Measurements from ENCODE around the gene FBXO48. TPM values are rescaled to one million over a fixed set of nuclear protein-coding genes. Genes with fewer than 3 reads are reported as not detected.
A peak's percentile ranks its signal among the peaks of the same experiment; 100 is the strongest.
"Not testable (repeated sequence)": the region's sequence is repeated elsewhere in the genome, so short reads cannot be mapped to it uniquely, and the experiment has no call there.

The FBXO48 gene
- total and polyA plus RNA-seq, 4 donors, result 0.52 to 1.9 (median 0.96) TPM

DNA sequence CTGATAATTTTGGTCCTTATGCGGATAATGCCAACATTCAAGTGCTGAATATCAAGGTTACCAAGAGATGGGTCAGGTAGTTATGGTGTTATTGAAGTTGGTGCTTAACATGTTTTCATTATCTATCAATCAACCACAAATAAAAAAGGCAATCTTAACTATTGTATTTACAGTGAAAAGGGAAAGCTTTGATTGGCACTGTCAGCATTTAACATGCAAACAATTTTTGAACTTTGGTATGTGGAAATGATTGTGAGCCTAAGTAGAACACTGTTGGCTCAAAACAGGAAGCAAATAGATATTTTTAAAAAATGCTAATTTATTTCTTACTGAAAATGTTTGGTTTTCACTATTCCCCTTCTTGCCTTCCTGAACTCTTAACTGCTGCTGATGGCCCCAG, 22.2 kb upstream of the FBXO48 start:
- H3K9me3 ChIP-seq (ENCODE audit: control insufficient read depth in 4 of 4, insufficient read depth in 3 of 4, low read length in 3 of 4), result no peaks in the 10 kb centered on the region
- no peaks in the 10 kb centered on the region for H3K27me3 ChIP-seq (ENCODE audit: control insufficient read depth in 3 of 3, insufficient read depth in 3 of 3, low read length in 2 of 3)
- H3K9ac ChIP-seq (ENCODE audit: insufficient read depth in 1 of 2, low read length in 2 of 2), result no peak overlapping the region
- TF ChIP-seq, protein P1, sequence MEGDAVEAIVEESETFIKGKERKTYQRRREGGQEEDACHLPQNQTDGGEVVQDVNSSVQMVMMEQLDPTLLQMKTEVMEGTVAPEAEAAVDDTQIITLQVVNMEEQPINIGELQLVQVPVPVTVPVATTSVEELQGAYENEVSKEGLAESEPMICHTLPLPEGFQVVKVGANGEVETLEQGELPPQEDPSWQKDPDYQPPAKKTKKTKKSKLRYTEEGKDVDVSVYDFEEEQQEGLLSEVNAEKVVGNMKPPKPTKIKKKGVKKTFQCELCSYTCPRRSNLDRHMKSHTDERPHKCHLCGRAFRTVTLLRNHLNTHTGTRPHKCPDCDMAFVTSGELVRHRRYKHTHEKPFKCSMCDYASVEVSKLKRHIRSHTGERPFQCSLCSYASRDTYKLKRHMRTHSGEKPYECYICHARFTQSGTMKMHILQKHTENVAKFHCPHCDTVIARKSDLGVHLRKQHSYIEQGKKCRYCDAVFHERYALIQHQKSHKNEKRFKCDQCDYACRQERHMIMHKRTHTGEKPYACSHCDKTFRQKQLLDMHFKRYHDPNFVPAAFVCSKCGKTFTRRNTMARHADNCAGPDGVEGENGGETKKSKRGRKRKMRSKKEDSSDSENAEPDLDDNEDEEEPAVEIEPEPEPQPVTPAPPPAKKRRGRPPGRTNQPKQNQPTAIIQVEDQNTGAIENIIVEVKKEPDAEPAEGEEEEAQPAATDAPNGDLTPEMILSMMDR (IDR thresholded peaks at IDR 0.05; ENCODE audit: control extremely low read depth, extremely low read depth), result no peak
- no peaks in the 10 kb centered on the region for H3K36me3 ChIP-seq (ENCODE audit: control insufficient read depth in 4 of 4, insufficient read depth in 4 of 4, low read length in 4 of 4)
- H3K27ac ChIP-seq (ENCODE audit: low read depth in 1 of 2, low read length in 1 of 2), result no peak overlapping the region
- 98 to 100% methylated on average over 1 of the region's 1 CpG for WGBS, 2 donors
- ATAC-seq (ENCODE audit: insufficient read depth, low FRiP score) (no peak), DNase-seq (no peak)
- H3K4me3 ChIP-seq, result no peak overlapping the region
- H3K4me1 ChIP-seq (ENCODE audit: control insufficient read depth in 5 of 5, insufficient read depth in 5 of 5, low read length in 5 of 5), result no peaks in the 10 kb centered on the region

DNA sequence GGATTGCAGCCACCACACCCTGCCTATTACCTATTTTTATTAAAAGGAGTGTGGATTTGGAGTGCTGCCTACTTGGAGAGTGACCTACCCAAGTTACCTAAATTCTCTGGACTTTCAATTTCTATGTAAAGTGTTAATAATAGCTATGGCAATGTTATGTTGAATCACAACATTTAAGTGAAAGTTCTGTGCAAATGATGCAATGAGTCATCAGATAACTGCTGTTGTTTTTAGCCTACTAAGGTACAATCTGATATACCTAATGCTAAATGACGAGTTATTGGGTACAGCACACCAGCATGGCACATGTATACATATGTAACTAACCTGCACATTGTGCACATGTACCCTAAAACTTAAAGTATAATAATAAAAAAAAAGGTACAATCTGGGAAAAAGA, 21.5 kb upstream of the FBXO48 start:
- H3K27me3 ChIP-seq (ENCODE audit: control insufficient read depth in 3 of 3, insufficient read depth in 3 of 3, low read length in 2 of 3); DNase-seq; ATAC-seq (ENCODE audit: insufficient read depth, low FRiP score); H3K36me3 ChIP-seq (ENCODE audit: control insufficient read depth in 4 of 4, insufficient read depth in 4 of 4, low read length in 4 of 4); H3K9me3 ChIP-seq (ENCODE audit: control insufficient read depth in 4 of 4, insufficient read depth in 3 of 4, low read length in 3 of 4); H3K9ac ChIP-seq (ENCODE audit: insufficient read depth in 1 of 2, low read length in 2 of 2); H3K4me3 ChIP-seq; H3K4me1 ChIP-seq (ENCODE audit: control insufficient read depth in 5 of 5, insufficient read depth in 5 of 5, low read length in 5 of 5); H3K27ac ChIP-seq (ENCODE audit: low read depth in 1 of 2, low read length in 1 of 2): not testable (repeated sequence)
- 94 to 100% methylated on average over 1 of the region's 1 CpG for WGBS, 2 donors

DNA sequence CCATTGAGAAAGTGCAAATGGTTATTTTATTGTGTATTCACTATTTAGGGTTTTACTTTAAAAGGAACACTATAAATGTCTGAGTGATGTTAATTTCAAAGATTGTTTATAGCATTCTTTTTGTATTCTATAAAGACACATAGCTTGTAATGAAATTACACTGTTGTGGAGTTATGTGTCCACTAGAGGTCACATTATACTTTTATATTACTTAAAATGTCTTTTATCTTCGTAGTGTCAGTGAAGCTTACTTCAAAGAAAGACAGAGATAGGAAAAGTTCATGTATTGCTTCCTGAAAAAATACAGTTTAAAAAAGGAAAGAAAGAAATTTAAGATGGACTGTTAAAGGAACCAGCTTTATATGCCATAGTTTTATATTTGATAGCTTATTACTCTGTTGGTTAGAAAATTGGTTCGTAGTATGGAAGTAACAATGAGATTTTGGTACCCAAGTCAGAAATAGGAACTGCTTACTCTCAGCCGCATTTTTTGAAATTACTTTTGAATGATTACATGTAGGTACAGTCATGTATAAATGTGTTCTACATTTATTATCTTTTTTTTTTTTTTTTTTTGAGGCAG, 20.8 kb upstream of the FBXO48 start:
- no peak for ATAC-seq (ENCODE audit: insufficient read depth, low FRiP score)
- Histone ChIP-seq H3K4me1 (ENCODE audit: control insufficient read depth in 5 of 5, insufficient read depth in 5 of 5, low read length in 5 of 5) (no peaks in the 10 kb centered on the region), H3K9me3 (ENCODE audit: control insufficient read depth in 4 of 4, insufficient read depth in 3 of 4, low read length in 3 of 4) (no peaks in the 10 kb centered on the region), H3K9ac (ENCODE audit: insufficient read depth in 1 of 2, low read length in 2 of 2) (no peak overlapping the region), H3K4me3 (no peak overlapping the region), H3K27me3 (ENCODE audit: control insufficient read depth in 3 of 3, insufficient read depth in 3 of 3, low read length in 2 of 3) (no peaks in the 10 kb centered on the region), H3K27ac (ENCODE audit: low read depth in 1 of 2, low read length in 1 of 2) (no peak overlapping the region), H3K36me3 (ENCODE audit: control insufficient read depth in 4 of 4, insufficient read depth in 4 of 4, low read length in 4 of 4) (no peaks in the 10 kb centered on the region)
- DNase-seq, result peak in 2 of 3 donors; percentile 35 to 44
- WGBS, 2 donors, result 48 to 50% methylated on average over 3 of the region's 3 CpGs
- TF ChIP-seq, protein P1 (IDR thresholded peaks at IDR 0.05; ENCODE audit: control extremely low read depth, extremely low read depth), result no peak

DNA sequence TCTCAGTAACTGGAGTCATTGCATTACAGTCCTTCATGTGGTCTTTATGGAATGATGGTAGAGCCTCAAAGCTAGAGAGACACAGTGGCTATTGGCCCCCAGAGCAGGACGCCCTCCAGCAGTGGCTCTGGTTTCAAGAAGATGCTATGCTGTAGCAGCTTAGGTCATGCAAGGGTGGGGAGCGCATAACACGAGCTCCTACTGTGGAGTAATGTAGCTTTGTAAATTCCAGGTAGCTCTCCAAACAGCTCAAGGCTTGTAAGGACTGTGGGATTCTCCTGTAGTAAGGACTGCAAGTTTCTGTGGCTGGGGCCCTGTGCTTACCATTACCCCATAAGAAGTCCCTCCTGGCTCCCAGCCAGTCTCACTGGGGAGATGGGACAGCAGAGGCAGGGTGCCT, 15.9 kb upstream of the FBXO48 start:
- H3K27me3 ChIP-seq (ENCODE audit: control insufficient read depth in 3 of 3, insufficient read depth in 3 of 3, low read length in 2 of 3), result no peaks in the 10 kb centered on the region
- no peak for ATAC-seq (ENCODE audit: insufficient read depth, low FRiP score)
- no peaks in the 10 kb centered on the region for H3K36me3 ChIP-seq (ENCODE audit: control insufficient read depth in 4 of 4, insufficient read depth in 4 of 4, low read length in 4 of 4)
- H3K9me3 ChIP-seq (ENCODE audit: control insufficient read depth in 4 of 4, insufficient read depth in 3 of 4, low read length in 3 of 4), result no peaks in the 10 kb centered on the region
- 94 to 96% methylated on average over 3 of the region's 3 CpGs for WGBS, 2 donors
- H3K27ac ChIP-seq (ENCODE audit: low read depth in 1 of 2, low read length in 1 of 2), result no peak overlapping the region
- H3K4me1 ChIP-seq (ENCODE audit: control insufficient read depth in 5 of 5, insufficient read depth in 5 of 5, low read length in 5 of 5), result no peaks in the 10 kb centered on the region
- no peak overlapping the region for H3K4me3 ChIP-seq
- TF ChIP-seq, protein P1 (IDR thresholded peaks at IDR 0.05; ENCODE audit: control extremely low read depth, extremely low read depth), result no peak
- H3K9ac ChIP-seq (ENCODE audit: insufficient read depth in 1 of 2, low read length in 2 of 2), result no peak overlapping the region
- no peak for DNase-seq

Measured in lung (tissue), 12 donors.